Type B pancreatic cell (in vitro differentiated cells): ENCODE results near the gene WDFY4. TPM values are rescaled to one million over a fixed set of nuclear protein-coding genes. Genes with fewer than 3 reads are reported as not detected.

Source experiments
- DNase-seq: peaks from one replicate; pipeline ENCODE4 v3.0.0; 2021; ENCODE audit warnings: mixed read lengths; ENCODE audit not compliant: unreplicated experiment; ENCODE audit errors: extremely low spot score
- H3K27ac Mint-ChIP-seq: 2 replicates; pipeline ENCODE4 v1.8.0; 2021; ENCODE audit warnings: mild to moderate bottlenecking, mixed read lengths
- H3K27me3 Mint-ChIP-seq: 2 replicates; pipeline ENCODE4 v1.8.0; 2021; ENCODE audit warnings: mixed read lengths
- H3K36me3 Mint-ChIP-seq: 2 replicates; pipeline ENCODE4 v1.8.0; 2021; ENCODE audit warnings: mixed read lengths
- H3K4me1 Mint-ChIP-seq: one replicate; pipeline ENCODE4 v1.8.0; 2021; ENCODE audit warnings: mixed read lengths; ENCODE audit not compliant: unreplicated experiment
- H3K4me3 Mint-ChIP-seq: 2 replicates; pipeline ENCODE4 v1.8.0; 2021; ENCODE audit warnings: mild to moderate bottlenecking, mixed read lengths
- H3K9me3 Mint-ChIP-seq: 2 replicates; pipeline ENCODE4 v1.8.0; 2021; ENCODE audit warnings: mixed read lengths
- CTCF ChIP-seq: fragments of 200-600 bp; sonication (generic); conservative IDR thresholded peaks from 2 replicates; pipeline ENCODE4 v1.5.0; 2021; ENCODE audit warnings: antibody characterized with exemption, mild to moderate bottlenecking
- total RNA-seq: library from RNA; stranded (reverse); gene quantifications from 2 replicates; pipeline ENCODE4 v1.2.1, GENCODE V29; 2021; ENCODE audit warnings: low replicate concordance

The WDFY4 gene
- total RNA-seq, 1 donor from 2014 or later: 0.05 TPM

- no peak overlapping the region for H3K27ac Mint-ChIP-seq
- DNase-seq: no peak
These were observed 86.0 kb downstream of the WDFY4 start for GRCh38 chr10:48770561-48771089.

GRCh38 chr10:48771234-48771633 lies 86.6 kb downstream of the WDFY4 start:
- peaks cover 17% of the 10 kb centered on the region for H3K27me3 Mint-ChIP-seq
- H3K4me3 Mint-ChIP-seq: no peak overlapping the region
- TF ChIP-seq CTCF: no peak
- H3K36me3 Mint-ChIP-seq: no peaks in the 10 kb centered on the region
- H3K4me1 Mint-ChIP-seq: no peaks in the 10 kb centered on the region
- no peak for DNase-seq
- H3K9me3 Mint-ChIP-seq: no peaks in the 10 kb centered on the region
- H3K27ac Mint-ChIP-seq: no peak overlapping the region

More at GRCh38 chr10:48770561-48771089, 86.0 kb downstream of the WDFY4 start:
- peaks cover 13% of the 10 kb centered on the region for H3K27me3 Mint-ChIP-seq
- no peak for TF ChIP-seq CTCF
- no peaks in the 10 kb centered on the region for H3K36me3 Mint-ChIP-seq
- H3K4me3 Mint-ChIP-seq: no peak overlapping the region
- no peaks in the 10 kb centered on the region for H3K9me3 Mint-ChIP-seq
- H3K4me1 Mint-ChIP-seq: no peaks in the 10 kb centered on the region

- Mint-ChIP-seq H3K36me3 (no peaks in the 10 kb centered on the region), H3K4me1 (no peaks in the 10 kb centered on the region), H3K27me3 (peaks cover 18% of the 10 kb centered on the region), H3K4me3 (no peak overlapping the region), H3K9me3 (no peaks in the 10 kb centered on the region), H3K27ac (no peak overlapping the region)
- DNase-seq: no peak
- no peak for TF ChIP-seq CTCF
These were observed 87.4 kb downstream of the WDFY4 start for GRCh38 chr10:48772059-48772458.

GRCh38 chr10:48773580-48773979 lies 88.9 kb downstream of the WDFY4 start:
- Mint-ChIP-seq H3K9me3 (no peaks in the 10 kb centered on the region), H3K4me3 (no peak overlapping the region), H3K27me3 (peaks cover 14% of the 10 kb centered on the region), H3K4me1 (no peaks in the 10 kb centered on the region), H3K36me3 (no peaks in the 10 kb centered on the region), H3K27ac (no peak overlapping the region)
- DNase-seq: no peak
- no peak for TF ChIP-seq CTCF

GRCh38 chr10:48774416-48775205 lies 89.9 kb downstream of the WDFY4 start:
- no peak for TF ChIP-seq CTCF
- Mint-ChIP-seq H3K36me3 (no peaks in the 10 kb centered on the region), H3K4me1 (no peaks in the 10 kb centered on the region), H3K4me3 (no peak overlapping the region), H3K27me3 (peaks cover 12% of the 10 kb centered on the region), H3K27ac (no peak overlapping the region), H3K9me3 (no peaks in the 10 kb centered on the region)
- DNase-seq: no peak
